ENCODE results near the gene FNDC1.
"Not testable (repeated sequence)": the region's sequence is repeated elsewhere in the genome, so short reads cannot be mapped to it uniquely, and the experiment has no call there.

FNDC1 gene

GRCh38 chr6:159256128-159256527 is 86.9 kb downstream of the FNDC1 start:
- DNase-seq (ENCODE audit: low read depth, low spot score): no peak

- no peak for DNase-seq (ENCODE audit: low read depth, low spot score)
Observed at GRCh38 chr6:159257846-159258245, 88.6 kb downstream of the FNDC1 start.

- DNase-seq (ENCODE audit: low read depth, low spot score): no peak
Observed at GRCh38 chr6:159259441-159260125, 90.4 kb downstream of the FNDC1 start.

- no peak for DNase-seq (ENCODE audit: low read depth, low spot score)
Observed at GRCh38 chr6:159260208-159260607, 91.0 kb downstream of the FNDC1 start.

- no peak for DNase-seq (ENCODE audit: low read depth, low spot score)
Observed at GRCh38 chr6:159261995-159262394, 92.8 kb downstream of the FNDC1 start.

GRCh38 chr6:159262586-159262985 is 93.4 kb downstream of the FNDC1 start:
- DNase-seq (ENCODE audit: low read depth, low spot score): no peak

GRCh38 chr6:159267165-159267564 is 98.0 kb downstream of the FNDC1 start:
- DNase-seq (ENCODE audit: low read depth, low spot score): no peak

- no peak for DNase-seq (ENCODE audit: low read depth, low spot score)
Observed at GRCh38 chr6:159268511-159268910, 99.3 kb downstream of the FNDC1 start.

- no peak for DNase-seq (ENCODE audit: low read depth, low spot score)
Observed at GRCh38 chr6:159271257-159271656, 102.1 kb downstream of the FNDC1 start.

GRCh38 chr6:159278626-159279025 is 109.4 kb downstream of the FNDC1 start:
- no peak for DNase-seq (ENCODE audit: low read depth, low spot score)

GRCh38 chr6:159279790-159280277 is 110.6 kb downstream of the FNDC1 start:
- no peak for DNase-seq (ENCODE audit: low read depth, low spot score)

- DNase-seq (ENCODE audit: low read depth, low spot score): no peak
Observed at GRCh38 chr6:159282421-159282820, 113.2 kb downstream of the FNDC1 start.

GRCh38 chr6:159284661-159285060 is 115.5 kb downstream of the FNDC1 start:
- DNase-seq (ENCODE audit: low read depth, low spot score): not testable (repeated sequence)

- no peak for DNase-seq (ENCODE audit: low read depth, low spot score)
Observed at GRCh38 chr6:159298840-159299239, 129.6 kb downstream of the FNDC1 start.

- DNase-seq (ENCODE audit: low read depth, low spot score): no peak
Observed at GRCh38 chr6:159299566-159299965, 130.4 kb downstream of the FNDC1 start.

- DNase-seq (ENCODE audit: low read depth, low spot score): no peak
Observed at GRCh38 chr6:159301277-159301676, 132.1 kb downstream of the FNDC1 start.

GRCh38 chr6:159301810-159302593 is 132.8 kb downstream of the FNDC1 start:
- no peak for DNase-seq (ENCODE audit: low read depth, low spot score)

GRCh38 chr6:159302594-159302992 is 133.4 kb downstream of the FNDC1 start:
- no peak for DNase-seq (ENCODE audit: low read depth, low spot score)

GRCh38 chr6:159303159-159303558 is 134.0 kb downstream of the FNDC1 start:
- DNase-seq (ENCODE audit: low read depth, low spot score): no peak

- DNase-seq (ENCODE audit: low read depth, low spot score): no peak
Observed at GRCh38 chr6:159303784-159304183, 134.6 kb downstream of the FNDC1 start.

- DNase-seq (ENCODE audit: low read depth, low spot score): no peak
Observed at GRCh38 chr6:159304641-159305040, 135.4 kb downstream of the FNDC1 start.

- DNase-seq (ENCODE audit: low read depth, low spot score): no peak
Observed at GRCh38 chr6:159305159-159305558, 136.0 kb downstream of the FNDC1 start.
